HPDE6-E6E7 (cell line): Measurements from ENCODE around the gene GALNT10.
A peak's percentile ranks its signal among the peaks of the same experiment; 100 is the strongest.

Experiments used
- DNase-seq: peaks from one replicate; pipeline ENCODE4 v3.0.0; 2011; ENCODE audit warnings: missing footprints; ENCODE audit errors: extremely low spot score

The GALNT10 gene

DNA sequence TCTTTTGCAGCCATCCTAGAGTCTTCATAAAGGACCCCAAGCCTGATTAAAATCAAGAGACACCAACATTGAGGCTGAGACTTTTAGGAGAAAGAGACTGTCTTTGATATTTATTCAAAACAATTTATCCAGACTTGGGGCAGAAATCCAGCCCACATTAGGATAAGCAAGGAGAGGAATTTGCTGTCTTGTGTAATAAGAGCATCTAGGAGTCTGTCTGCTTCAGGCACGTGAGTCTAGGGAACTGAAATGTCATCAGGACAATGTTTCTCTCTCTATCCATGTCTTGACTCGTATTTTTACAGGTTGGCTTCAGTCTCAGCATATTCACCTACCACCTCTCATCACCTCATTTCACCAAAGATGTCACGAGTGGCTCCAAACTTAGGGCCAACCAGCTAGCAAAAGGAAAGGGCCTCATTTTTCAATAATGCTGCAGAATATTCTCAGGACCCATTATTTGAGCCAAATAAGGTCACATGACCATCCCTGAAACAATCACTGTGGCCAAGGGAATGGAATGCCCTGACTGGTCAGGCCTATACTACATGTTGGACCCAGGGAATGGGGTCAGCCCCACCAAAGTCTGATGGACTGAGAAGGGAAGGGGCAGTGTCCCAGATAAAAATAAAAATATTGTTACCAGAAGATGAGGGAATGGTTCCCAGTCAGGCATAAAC, 184.9 kb downstream of the GALNT10 start:
- DNase-seq = no peak

DNA sequence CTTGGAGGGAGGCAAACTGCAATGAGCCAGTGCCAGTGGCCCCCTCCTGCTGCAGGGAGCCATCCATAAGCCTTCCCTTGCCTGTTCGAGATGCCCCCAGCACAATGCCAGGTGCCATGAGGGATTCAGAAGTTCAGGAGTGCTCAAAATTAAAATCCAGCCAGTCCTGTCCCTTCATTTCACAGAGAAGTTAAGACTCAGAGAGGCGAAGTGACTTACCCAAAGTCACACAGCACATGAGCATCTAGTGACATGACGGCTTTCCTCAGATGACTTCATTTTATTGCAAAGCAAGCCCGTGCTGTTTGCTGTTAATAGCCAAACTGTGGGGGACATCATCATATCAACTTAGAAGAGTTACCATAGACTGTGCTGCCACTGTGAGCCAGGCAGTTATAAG, 185.9 kb downstream of the GALNT10 start:
- DNase-seq = no peak

DNA sequence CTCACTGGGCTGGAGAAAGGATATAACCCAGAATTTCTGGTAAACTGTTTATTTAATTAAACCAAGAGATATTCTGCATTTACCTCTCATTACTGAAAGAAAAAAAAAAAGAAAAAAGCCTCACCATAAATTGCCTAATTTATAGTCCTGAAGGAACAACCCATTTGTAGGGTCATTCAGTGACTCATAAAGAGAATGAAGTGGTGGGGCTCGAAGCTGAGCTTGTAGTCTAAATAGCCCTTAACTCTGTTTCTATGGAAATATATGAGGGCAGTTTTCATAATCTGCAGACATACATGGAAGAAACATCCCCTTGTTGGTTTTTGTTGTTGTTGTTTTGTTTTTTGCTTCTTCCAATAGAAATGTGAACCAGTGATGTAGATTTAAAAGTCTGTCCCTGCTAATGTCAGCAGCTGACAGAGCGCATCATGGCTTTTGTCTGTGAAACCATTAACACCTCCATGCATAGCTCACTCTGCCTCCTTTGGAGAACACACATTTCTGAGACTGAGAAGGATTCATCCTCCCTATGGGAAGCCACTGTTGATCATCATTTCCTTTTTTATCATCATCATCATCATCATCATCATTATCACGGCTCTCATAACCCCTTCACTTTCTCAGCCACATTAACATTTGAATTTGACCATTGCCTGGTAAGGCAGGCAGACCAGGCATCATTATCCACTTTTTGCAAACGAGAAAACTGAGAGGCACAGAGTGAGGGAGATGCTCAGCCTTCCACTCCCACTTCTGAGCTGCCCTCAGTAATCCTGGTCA, 187.4 kb downstream of the GALNT10 start:
- no peak for DNase-seq

DNA sequence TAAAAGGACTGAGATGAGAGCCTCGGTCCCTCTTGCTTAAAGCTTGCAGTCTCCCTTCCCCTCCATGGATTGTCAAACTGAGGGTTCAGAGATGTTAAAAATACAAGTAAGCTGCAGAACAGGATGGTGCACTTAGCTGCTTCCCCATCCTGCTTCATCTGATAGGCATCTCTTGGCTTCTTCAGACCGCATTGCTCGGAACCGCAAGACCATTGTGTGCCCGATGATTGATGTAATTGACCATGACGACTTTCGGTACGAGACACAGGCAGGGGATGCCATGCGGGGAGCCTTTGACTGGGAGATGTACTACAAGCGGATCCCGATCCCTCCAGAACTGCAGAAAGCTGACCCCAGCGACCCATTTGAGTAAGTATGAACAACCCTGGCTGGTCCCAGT, 189.7 kb downstream of the GALNT10 start:
- no peak for DNase-seq

GRCh38 chr5:154384480-154385235, 194.1 kb downstream of the GALNT10 start:
- no peak for DNase-seq

DNA sequence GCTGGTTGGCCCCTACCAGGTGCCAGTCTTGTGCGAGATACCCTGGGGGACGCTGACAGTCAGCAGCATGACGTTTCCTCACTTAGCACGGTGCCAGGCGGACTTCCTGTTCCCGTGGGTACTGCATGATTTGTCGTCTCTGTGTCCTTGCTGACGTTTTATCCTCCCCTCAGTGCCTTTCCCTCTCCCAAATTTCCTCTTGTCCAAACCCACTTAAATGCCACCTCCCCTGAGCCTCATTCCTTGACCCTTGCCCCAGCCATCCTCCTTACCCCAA, 194.6 kb downstream of the GALNT10 start:
- DNase-seq = no peak

DNA sequence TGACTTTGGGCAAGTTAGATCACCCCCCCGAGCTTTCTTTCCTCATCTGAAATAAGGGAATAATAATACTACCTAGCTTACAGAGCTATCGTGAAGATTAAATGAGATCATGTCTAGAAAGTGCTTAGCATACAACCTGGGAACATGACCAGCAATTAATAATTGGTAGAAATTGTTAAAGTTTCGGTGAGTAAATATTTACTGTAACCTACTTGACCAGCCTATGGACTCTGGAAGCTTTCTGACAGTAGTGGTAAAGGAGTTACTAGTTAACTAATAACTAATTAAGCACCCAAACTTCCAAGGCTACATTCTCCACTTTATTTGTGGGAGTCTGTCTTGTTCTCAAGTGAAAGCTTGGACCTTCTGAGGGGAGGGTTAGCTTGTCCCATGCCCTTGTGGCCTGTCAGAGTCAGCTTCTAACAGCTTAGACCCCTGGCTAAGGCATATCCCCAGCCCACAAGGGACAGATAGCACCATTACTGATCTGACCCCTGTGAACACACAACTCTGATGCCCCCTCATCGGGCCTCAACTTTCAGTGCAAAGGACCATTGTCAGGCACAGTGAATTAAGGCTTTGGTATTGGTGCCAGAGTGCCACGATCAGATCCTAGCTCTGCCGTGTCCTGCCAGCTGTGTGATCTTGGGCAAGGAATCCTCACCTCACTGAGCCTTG, 196.6 kb downstream of the GALNT10 start:
- no peak for DNase-seq

GRCh38 chr5:154388842-154389241, 198.3 kb downstream of the GALNT10 start:
- no peak for DNase-seq

GRCh38 chr5:154390096-154390495, 199.6 kb downstream of the GALNT10 start:
- DNase-seq = no peak

DNA sequence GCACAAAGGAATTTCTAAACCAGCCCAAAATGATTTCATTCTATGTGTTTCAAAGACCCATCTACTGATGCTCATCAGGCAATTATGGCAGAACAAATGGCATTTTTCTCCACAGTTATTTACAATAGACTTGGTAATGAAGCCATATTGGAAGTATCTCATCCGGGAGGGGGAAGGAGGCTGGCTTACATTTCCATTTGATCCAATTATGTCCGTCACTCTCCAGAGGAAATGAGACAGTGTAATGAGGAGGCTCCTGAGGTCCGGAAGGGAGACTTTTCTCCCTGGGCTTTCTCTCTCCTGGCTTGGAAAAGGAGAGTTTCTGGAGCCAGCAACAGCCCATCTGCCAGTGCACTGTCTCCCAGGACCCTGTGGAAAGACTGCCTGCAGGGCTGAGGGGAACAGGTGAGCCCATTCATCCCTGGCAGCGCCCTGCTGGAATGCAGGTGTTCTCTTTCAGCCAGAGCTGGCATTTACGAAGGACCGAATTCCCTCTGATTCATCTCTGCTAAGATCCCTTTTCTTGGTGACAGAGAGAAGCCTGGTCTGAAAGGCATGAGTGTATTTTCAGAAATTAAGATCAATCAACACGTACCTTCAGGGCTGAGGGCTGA, 200.3 kb downstream of the GALNT10 start:
- DNase-seq = no peak

DNA sequence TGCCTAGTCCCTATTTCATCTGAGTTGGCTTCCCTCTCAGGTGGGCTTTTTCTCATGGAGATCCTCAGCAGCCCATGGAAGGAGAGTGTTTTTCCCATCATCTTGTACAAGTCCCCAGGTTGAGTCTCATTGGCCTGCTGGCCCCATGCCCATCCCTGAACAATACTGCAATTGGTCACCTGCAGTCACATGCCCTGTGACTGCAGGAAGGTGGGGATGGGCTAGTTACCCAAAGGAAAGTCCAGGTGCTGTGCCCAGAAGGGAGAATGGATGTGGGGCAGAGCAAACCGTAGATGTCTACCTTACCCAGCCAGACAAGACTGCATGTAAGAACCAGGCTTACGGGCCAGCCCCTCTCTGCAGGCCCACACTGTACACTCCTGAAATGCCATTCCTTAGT, 201.3 kb downstream of the GALNT10 start:
- DNase-seq = no peak

- no peak for DNase-seq
Observed at GRCh38 chr5:154393850-154394249, 203.3 kb downstream of the GALNT10 start.

GRCh38 chr5:154394307-154394706, 203.8 kb downstream of the GALNT10 start:
- DNase-seq = no peak

GRCh38 chr5:154395407-154396106, 205.0 kb downstream of the GALNT10 start:
- DNase-seq = peak; percentile 83

GRCh38 chr5:154396128-154396527, 205.6 kb downstream of the GALNT10 start:
- DNase-seq = no peak

DNA sequence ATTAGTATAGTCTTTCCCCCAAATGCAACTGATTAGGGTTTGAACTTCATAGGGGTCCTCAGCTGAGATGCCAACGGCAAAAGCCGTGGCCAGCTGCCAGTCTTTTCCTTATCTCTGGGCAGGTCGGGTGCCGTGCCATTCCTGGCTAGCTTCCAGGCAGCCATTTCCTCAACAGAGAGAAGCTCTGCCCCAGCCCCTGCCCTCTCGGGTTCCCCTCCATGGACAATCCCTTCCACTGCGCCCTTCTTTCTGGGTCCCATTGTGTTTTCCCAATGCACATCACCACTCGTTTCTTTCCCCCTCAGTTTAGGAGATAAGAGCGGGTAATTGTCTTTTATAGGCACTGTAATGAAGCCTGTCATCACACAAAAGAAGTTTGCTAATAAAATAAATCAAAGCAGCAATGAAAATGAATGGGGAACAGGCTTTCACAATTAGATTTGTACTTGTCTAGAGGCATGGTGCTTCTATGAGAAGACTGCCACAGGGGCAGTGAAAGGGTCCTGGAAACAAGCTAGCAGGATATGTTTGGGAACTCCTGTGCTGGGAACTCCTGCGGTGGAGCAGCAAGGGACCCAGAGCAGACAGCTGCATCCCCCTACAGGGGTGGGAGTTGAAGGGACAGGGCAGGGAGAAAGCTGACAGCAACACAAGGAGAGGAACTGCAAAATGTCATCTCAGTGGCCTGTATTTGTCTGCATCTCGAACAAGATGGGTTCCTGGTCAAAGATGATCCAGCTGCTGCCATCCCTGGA, 207.3 kb downstream of the GALNT10 start:
- no peak for DNase-seq

- DNase-seq = no peak
Observed at GRCh38 chr5:154400678-154401077, 210.1 kb downstream of the GALNT10 start.

DNA sequence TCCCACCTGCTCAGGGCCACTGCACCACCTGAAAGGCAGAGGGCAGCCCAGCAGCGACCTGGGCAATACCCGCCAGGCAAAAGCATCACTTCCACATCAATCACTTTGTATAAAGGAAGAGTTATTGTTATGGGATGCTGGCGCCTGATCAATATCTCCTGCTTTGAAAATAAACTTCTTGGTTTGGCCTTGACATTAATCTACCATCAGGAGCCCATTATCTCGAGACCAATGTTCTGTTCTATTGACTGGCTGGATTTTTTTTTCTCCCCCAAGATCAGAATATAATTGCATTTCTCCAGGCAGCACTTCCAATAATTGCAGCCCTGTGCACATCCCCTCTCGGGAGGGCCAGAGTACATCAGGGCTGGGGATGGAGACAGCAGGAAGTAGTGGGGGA, 210.8 kb downstream of the GALNT10 start:
- no peak for DNase-seq

DNA sequence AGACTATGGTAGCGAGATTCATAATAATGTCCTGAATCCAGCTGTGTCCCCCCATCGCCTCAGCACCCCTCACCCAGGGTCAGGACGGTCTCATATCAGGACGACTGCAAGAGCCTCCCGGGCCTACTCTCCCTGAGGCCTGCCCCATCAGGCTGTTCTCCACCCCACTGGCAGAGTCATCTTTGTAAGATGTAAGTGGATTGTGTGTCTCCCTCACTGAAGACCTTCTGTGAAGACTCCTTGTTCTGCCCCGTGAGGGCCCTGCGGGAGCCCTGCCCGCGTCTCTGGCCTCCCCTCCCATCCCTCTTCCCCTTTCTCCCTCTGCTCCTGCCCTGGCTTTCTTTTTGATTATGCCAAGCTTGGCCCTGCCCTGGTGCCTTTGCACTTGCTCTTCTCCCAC, 211.4 kb downstream of the GALNT10 start:
- no peak for DNase-seq

- DNase-seq = no peak
Observed at GRCh38 chr5:154402611-154403010, 212.1 kb downstream of the GALNT10 start.

DNA sequence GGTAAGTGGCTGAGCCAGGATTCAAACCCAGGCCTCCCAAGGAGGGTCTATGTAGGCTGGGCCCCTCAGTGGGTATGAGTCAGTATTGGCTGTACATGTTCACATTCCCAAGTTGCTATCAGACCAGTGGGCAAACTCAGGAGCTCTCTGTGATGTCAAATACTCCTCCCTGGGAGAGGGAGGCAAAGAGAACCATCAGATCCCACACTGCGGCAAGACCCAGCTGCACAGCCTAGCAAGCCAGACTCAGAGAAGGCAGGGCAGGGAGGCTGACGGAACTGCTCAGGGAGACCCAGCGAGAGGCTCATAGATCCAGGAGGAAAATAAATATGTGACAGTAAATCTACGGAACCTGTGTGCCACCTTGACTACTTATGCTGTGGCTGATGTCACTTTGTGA, 212.7 kb downstream of the GALNT10 start:
- no peak for DNase-seq
